Liver (tissue), 3 donors: Measurements from ENCODE around the gene MPDZ.

Source experiments
- CTCF ChIP-seq: fragments of 150-350 bp; IDR thresholded peaks from 2 replicates; pipeline ENCODE4 v1.5.1; 2017; ENCODE audit warnings: improper control_type of control experiment, low read depth, low read length; ENCODE audit not compliant: missing input control
- EGR1 ChIP-seq, 2 donors: IDR thresholded peaks; 2 replicates each; pipeline ENCODE4 v1.6.1; 2016 to 2018; ENCODE audit warnings: antibody characterized with exemption in 2 of 2, low read depth in 2 of 2
- REST ChIP-seq: IDR thresholded peaks from 2 replicates; pipeline ENCODE4 v1.6.1; 2016; ENCODE audit warnings: antibody characterized with exemption, mild to moderate bottlenecking
- donor health status: healthy.
- donor health status: healthy.

- TF ChIP-seq REST = no peak
- TF ChIP-seq CTCF = no peak
- TF ChIP-seq EGR1 (IDR thresholded peaks at IDR 0.05; ENCODE audit: low read depth in 2 of 2) = no peak
These were observed 167.7 kb downstream of the MPDZ start for GRCh38 chr9:13111778-13112177.
